Prostate gland (tissue), 2 donors: ENCODE data around the gene PTGER1.

ENCODE experiments used
- POLR2AphosphoS5 ChIP-seq: sonication (generic); formaldehyde crosslinking; IDR thresholded peaks from one replicate; pipeline ENCODE4 v1.6.1; 2017; ENCODE audit warnings: antibody characterized with exemption
- TF ChIP-seq, protein P1 (sequence below), 4 experiments: fragments of 200-600 bp in 2 of 4; fragments of 450-650 bp in 2 of 4; sonication (generic) in 2 of 4; IDR thresholded peaks; 1 replicate in 3 of 4; 2 replicates in 1 of 4; pipeline ENCODE4 v1.5.1; 2016 to 2019; ENCODE audit warnings: antibody characterized with exemption in 4 of 4, mild to moderate bottlenecking in 2 of 4, moderate library complexity in 2 of 4

DNA sequence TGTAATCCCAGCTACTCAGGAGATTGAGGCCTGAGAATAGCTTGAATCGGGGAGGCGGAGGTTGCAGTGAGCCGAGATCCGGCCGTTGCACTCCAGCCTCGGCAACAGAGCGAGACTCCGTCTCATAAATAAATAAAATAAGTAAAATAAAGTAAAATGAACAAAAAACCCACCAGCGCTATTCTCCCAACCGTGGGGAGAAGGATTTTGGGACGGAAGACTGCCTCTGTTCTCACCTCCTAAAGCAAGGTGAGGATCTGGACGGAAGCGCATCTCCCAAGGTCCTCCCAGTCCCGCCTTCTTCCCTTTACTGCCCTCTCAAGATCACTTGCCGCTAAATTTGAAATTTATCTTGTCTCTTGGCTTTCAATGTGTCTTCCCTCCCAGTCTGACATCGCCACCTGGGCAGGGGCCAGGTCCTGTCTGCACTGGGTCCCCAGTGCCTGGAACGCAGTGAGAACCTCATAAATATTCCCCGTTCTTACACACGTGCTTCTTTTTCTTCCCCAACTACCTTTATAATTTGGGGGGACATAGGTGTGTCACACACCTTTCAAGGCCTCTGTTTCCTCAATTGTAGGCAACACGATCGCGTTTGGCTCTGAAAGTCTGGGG is 44.2 kb upstream of the PTGER1 start:
- TF ChIP-seq, protein P1, sequence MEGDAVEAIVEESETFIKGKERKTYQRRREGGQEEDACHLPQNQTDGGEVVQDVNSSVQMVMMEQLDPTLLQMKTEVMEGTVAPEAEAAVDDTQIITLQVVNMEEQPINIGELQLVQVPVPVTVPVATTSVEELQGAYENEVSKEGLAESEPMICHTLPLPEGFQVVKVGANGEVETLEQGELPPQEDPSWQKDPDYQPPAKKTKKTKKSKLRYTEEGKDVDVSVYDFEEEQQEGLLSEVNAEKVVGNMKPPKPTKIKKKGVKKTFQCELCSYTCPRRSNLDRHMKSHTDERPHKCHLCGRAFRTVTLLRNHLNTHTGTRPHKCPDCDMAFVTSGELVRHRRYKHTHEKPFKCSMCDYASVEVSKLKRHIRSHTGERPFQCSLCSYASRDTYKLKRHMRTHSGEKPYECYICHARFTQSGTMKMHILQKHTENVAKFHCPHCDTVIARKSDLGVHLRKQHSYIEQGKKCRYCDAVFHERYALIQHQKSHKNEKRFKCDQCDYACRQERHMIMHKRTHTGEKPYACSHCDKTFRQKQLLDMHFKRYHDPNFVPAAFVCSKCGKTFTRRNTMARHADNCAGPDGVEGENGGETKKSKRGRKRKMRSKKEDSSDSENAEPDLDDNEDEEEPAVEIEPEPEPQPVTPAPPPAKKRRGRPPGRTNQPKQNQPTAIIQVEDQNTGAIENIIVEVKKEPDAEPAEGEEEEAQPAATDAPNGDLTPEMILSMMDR (IDR thresholded peaks at IDR 0.05) = no peak
- TF ChIP-seq POLR2AphosphoS5 = no peak
